ENCODE results near the gene PRKCB. TPM values are rescaled to one million over a fixed set of nuclear protein-coding genes. Genes with fewer than 3 reads are reported as not detected.

The PRKCB gene
- total RNA-seq, 4 donors from 2014 or later, result 2.0 to 8.6 (median 4.0) TPM

GRCh38 chr16:24005577-24005976 lies 169.8 kb downstream of the PRKCB start:
- TF ChIP-seq POLR2A (IDR thresholded peaks at IDR 0.05), result no peak
- no peak for TF ChIP-seq CTCF (IDR thresholded peaks at IDR 0.05)
- Histone ChIP-seq H3K9me3 (no peaks in the 10 kb centered on the region), H3K27ac (no peak overlapping the region), H3K4me1 (no peaks in the 10 kb centered on the region), H3K36me3 (no peaks in the 10 kb centered on the region), H3K4me3 (replicated peaks in 1 of 3) (no peak overlapping the region), H3K27me3 (no peaks in the 10 kb centered on the region)
- WGBS, 2 donors, result 44 to 45% methylated on average over 6 of the region's 6 CpGs
- DNase-seq, result no peak
- intact Hi-C loops (cut with DNase I), result loop anchor here (5.0 kb wide), 1 partner anchor 203 kb away; no protein-coding TSS in a partner anchor

GRCh38 chr16:24007391-24007790 lies 171.6 kb downstream of the PRKCB start:
- intact Hi-C loops (cut with DNase I), result loop anchor here (5.0 kb wide), 1 partner anchor 205 kb away; no protein-coding TSS in a partner anchor

GRCh38 chr16:24007934-24008333 lies 172.2 kb downstream of the PRKCB start:
- WGBS, 2 donors, result 70 to 85% methylated on average over 1 of the region's 1 CpG
- intact Hi-C loops (cut with DNase I), result loop anchor here (5.0 kb wide), 1 partner anchor 206 kb away; no protein-coding TSS in a partner anchor
- no peaks in the 10 kb centered on the region for H3K27me3 ChIP-seq
- no peaks in the 10 kb centered on the region for H3K36me3 ChIP-seq
- H3K4me1 ChIP-seq, result no peaks in the 10 kb centered on the region
- no peak overlapping the region for H3K27ac ChIP-seq
- H3K9me3 ChIP-seq, result no peaks in the 10 kb centered on the region
- no peak for TF ChIP-seq CTCF (IDR thresholded peaks at IDR 0.05)
- TF ChIP-seq POLR2A (IDR thresholded peaks at IDR 0.05), result no peak
- no peak overlapping the region for H3K4me3 ChIP-seq (replicated peaks in 1 of 3)
- no peak for DNase-seq

More at GRCh38 chr16:24007391-24007790, 171.6 kb downstream of the PRKCB start:
- WGBS, 2 donors, result 85 to 91% methylated on average over 7 of the region's 7 CpGs
- Histone ChIP-seq H3K27me3 (no peaks in the 10 kb centered on the region), H3K4me3 (replicated peaks in 1 of 3) (no peak overlapping the region), H3K4me1 (no peaks in the 10 kb centered on the region), H3K36me3 (no peaks in the 10 kb centered on the region), H3K9me3 (no peaks in the 10 kb centered on the region), H3K27ac (no peak overlapping the region)
- no peak for DNase-seq
- TF ChIP-seq POLR2A (IDR thresholded peaks at IDR 0.05) (no peak), CTCF (IDR thresholded peaks at IDR 0.05) (no peak)

GRCh38 chr16:24009098-24009497 lies 173.3 kb downstream of the PRKCB start:
- 64 to 79% methylated on average over 4 of the region's 4 CpGs for WGBS, 2 donors
- intact Hi-C loops (cut with DNase I), result loop anchor here (5.0 kb wide), 1 partner anchor 207 kb away; no protein-coding TSS in a partner anchor

More at GRCh38 chr16:24009098-24009497, 173.3 kb downstream of the PRKCB start:
- no peak overlapping the region for H3K4me3 ChIP-seq (replicated peaks in 1 of 3)
- DNase-seq, result no peak
- H3K9me3 ChIP-seq, result no peaks in the 10 kb centered on the region
- no peaks in the 10 kb centered on the region for H3K4me1 ChIP-seq
- no peak overlapping the region for H3K27ac ChIP-seq
- no peaks in the 10 kb centered on the region for H3K36me3 ChIP-seq
- TF ChIP-seq POLR2A (IDR thresholded peaks at IDR 0.05) (no peak), CTCF (IDR thresholded peaks at IDR 0.05) (no peak)
- no peaks in the 10 kb centered on the region for H3K27me3 ChIP-seq

Measured in thyroid gland (tissue), 4 donors.